NCI-H187 treated with DMSO at 0.1 percent for 48 hours (cell line): Measurements from ENCODE around the gene STAG2.
"Not testable (repeated sequence)": the region's sequence is repeated elsewhere in the genome, so short reads cannot be mapped to it uniquely, and the experiment has no call there.

ENCODE experiments used
- DNase-seq: peaks from one replicate; lab custom pipeline; 2025; lab: John Stamatoyannopoulos, UW

STAG2 gene

DNA sequence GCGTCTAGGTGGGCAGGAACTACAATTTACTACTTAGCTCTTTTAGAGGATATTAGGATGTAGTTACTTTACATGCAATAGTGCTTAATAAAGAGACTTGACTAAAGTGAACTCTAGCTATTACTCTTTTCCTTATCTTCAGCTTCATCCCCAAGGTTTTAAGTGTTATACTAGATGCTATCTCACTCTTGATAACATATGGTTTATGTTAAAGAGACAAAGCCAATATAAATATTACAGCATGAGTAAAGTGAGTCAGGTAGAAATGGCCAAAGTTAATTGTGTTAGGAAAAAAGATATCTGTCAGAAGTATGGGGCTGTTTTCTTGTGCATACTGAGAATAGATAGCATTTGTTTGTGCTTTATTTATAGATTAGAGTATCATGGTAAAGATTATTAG is 80.5 kb downstream of the STAG2 start:
- DNase-seq: no peak

- DNase-seq: no peak
These were observed 83.6 kb downstream of the STAG2 start for GRCh38 chrX:124045109-124045508.

DNA sequence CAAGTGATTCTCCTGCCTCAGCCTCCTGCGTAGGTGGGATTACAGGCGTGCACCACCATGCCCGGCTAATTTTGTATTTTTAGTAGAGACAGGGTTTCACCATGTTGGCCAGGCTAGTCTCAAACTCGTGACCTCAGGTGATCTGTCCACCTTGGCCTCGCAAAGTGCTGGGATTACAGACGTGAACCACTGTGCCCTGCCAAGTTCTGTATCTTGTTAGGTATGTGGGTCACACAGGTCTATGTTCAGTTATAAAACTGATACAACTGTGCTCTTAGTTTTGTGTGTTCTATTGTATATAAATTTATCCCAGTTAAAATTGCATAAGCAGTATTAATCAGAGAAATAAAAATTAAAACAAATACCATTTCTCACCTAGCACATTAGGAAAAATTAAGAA is 122.9 kb downstream of the STAG2 start:
- DNase-seq: not testable (repeated sequence)

DNA sequence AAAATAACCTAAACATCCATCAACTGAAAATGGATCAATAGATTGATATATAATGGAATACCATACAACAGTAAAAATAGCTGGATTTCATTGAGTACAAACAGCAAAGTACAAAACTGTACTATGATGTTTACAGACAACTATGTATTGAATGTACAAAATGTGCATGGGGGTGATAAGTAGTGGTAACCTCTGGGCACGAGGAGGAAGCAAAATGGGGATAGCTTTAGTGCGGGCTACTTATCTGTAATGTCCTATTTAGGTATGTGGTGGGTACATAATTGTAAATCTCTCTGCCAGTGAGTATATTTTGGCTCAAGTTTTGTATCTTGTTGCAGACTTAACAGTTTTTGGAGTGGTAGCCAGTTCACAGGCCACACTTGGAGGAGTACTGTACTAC is 123.6 kb downstream of the STAG2 start:
- DNase-seq: no peak

- DNase-seq: no peak
These were observed 124.9 kb downstream of the STAG2 start for GRCh38 chrX:124086411-124086810.

DNA sequence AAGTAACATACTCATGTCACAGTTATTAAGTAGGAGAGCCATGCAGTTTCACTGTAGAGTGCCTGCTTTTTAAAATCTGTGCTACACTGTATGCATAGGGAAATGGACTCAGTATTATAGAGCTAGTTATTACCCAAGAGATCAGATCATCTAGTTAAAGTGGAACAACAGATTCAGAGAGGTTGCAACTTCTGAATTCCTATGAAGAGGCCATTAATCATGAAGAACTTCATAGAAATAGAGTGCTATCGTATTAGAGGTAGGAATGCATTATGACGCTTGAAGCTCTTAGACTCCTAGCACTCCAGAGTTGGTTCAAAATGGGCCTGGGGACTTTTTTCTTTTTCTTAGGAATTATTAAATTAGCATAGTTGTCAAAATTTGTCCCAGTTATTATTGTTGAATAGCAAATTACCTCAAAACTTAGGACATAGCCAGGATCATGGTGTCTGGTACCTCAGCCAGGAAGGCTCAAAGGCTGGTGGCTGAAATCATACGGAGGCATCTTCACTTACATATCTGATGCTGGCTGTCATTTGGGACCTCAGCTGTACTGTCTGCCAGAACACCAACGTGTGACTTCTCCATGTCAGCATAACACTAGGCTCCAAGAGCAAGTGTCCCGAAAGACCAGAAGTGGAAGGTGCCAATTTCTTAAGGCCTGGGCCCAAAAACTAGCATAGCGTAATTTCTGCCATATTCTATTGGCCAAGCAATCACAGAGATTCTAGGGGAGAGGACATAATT is 125.7 kb downstream of the STAG2 start:
- DNase-seq: no peak

GRCh38 chrX:124093222-124093621 is 131.7 kb downstream of the STAG2 start:
- DNase-seq: no peak

GRCh38 chrX:124097116-124097515 is 135.6 kb downstream of the STAG2 start:
- DNase-seq: no peak

GRCh38 chrX:124098089-124098488 is 136.6 kb downstream of the STAG2 start:
- no peak for DNase-seq

DNA sequence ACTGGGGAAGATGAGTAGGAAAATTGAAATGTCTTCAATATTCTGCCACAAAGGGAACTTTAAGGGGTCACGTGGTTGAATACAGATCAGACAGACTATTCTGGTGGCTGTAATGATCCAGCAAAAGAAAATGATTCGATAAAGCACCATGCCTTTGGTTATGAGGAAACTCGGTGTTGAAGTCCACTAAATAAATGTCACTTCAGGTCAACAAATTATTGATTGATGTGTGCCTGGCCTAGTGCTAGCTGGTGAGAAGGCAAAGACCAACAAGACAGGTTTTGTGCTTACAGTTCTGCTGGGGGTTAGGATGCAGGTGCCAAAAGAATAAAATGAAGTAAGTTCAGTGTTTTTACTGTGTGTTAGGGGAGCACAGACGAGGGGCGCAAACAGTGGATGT is 142.5 kb downstream of the STAG2 start:
- DNase-seq: no peak

GRCh38 chrX:124104512-124104911 is 143.0 kb downstream of the STAG2 start:
- not testable (repeated sequence) for DNase-seq

DNA sequence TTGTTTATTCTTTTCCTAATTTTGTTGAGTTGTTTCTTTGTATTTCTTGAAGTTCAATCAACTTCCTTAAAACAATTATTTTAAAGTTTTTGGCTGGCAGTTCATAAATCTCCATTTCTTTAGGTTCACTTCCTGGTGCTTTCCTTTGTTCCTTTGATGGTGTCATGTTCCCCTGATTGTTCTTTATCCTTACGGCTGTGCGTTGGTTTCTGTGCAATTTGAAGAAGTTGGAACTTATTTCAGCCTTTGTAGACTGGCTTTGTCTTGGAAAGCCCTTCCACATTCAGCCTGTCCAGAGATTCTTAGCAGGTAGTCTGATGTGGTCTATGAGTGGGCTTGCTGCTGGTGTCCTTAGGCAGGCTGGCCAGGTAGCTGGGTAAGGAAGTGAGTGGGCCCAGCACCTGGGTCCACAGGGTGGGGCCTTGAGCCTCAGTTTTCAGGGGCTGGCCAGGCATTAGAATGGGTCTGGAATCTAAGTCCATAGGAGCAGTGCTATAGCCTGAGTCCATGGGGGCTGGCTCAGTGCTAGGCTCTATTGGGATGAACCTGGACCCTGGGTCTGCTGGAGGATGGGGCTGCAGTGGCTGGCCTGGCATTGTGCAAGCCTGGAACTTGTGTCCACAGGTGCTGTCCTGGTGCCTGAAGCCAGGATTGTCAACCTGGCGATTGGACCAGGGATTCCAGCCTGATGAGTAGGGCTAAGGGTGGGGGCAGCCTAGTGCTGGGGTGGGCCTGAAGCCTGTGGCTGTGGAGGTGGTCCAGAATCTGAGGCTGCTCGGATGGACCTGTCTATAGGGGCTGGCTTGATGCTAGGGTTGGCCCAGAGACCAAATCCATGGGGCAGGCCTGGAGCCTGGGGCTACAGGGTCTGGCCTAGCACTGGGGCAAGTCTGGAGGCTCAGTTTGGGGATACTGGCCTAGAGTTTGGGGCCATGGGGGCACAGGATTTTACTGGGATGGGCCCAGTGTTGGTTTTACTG is 152.4 kb downstream of the STAG2 start:
- no peak for DNase-seq

GRCh38 chrX:124117325-124117724 is 155.8 kb downstream of the STAG2 start:
- no peak for DNase-seq

- DNase-seq: no peak
These were observed 164.0 kb downstream of the STAG2 start for GRCh38 chrX:124125471-124125870.

GRCh38 chrX:124127496-124127895 is 166.0 kb downstream of the STAG2 start:
- DNase-seq: no peak

GRCh38 chrX:124132437-124132836 is 170.9 kb downstream of the STAG2 start:
- DNase-seq: not testable (repeated sequence)

GRCh38 chrX:124145749-124146148 is 184.2 kb downstream of the STAG2 start:
- no peak for DNase-seq

DNA sequence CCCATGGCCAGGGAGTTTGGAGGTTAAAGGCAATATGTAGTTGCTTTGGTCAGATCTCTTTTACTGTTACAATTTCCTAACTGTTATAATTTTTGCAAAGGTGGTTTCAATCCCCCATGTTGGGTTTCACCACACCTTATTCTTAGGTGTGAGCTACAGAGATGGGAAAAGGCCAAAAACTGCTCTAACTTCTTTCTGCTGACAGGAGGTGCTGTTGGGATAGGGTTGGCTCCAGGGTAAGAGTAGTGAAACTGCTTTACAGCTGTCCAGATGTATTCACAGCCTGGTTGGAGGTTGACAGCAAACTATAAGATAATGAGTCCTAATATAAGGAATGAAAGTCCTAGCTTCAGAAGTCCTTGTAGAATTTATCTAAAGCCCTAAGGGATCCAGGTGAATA is 189.7 kb downstream of the STAG2 start:
- no peak for DNase-seq
